HuH-7.5 (cell line): ENCODE data around the gene ISYNA1.
"Not testable (repeated sequence)": the region's sequence is repeated elsewhere in the genome, so short reads cannot be mapped to it uniquely, and the experiment has no call there.

Source experiments
- DNase-seq: peaks from one replicate; pipeline ENCODE4 v3.0.0; 2011; ENCODE audit warnings: low spot score

The ISYNA1 gene

GRCh38 chr19:18419195-18419698, 18.7 kb downstream of the ISYNA1 start, which contains the start of gene SSBP4:
TSS of gene SSBP4 (plus strand) at chr19:18419398. CDS start at chr19:18419649, 251 bp downstream.
- DNase-seq = peak; percentile 98

- DNase-seq = peak; percentile 51
Measured at GRCh38 chr19:18418483-18419194, 19.3 kb downstream of the ISYNA1 start.

- DNase-seq = no peak
Measured at GRCh38 chr19:18418029-18418482, 19.9 kb downstream of the ISYNA1 start.

GRCh38 chr19:18417250-18418028, 20.5 kb downstream of the ISYNA1 start:
- DNase-seq = peak; percentile 95

- peak; percentile 91 for DNase-seq
Measured at GRCh38 chr19:18416778-18417249, 21.1 kb downstream of the ISYNA1 start.

- DNase-seq = no peak
Measured at GRCh38 chr19:18415178-18415867, 22.6 kb downstream of the ISYNA1 start.

- no peak for DNase-seq
Measured at GRCh38 chr19:18414504-18415177, 23.3 kb downstream of the ISYNA1 start.

GRCh38 chr19:18412610-18413239, 25.2 kb downstream of the ISYNA1 start:
- no peak for DNase-seq

GRCh38 chr19:18408053-18408476, 29.9 kb downstream of the ISYNA1 start:
- no peak for DNase-seq

- no peak for DNase-seq
Measured at GRCh38 chr19:18406749-18407148, 31.2 kb downstream of the ISYNA1 start.

GRCh38 chr19:18405754-18406153, 32.2 kb downstream of the ISYNA1 start:
- not testable (repeated sequence) for DNase-seq

- not testable (repeated sequence) for DNase-seq
Measured at GRCh38 chr19:18402455-18403248, 35.3 kb downstream of the ISYNA1 start.

GRCh38 chr19:18401580-18402112, 36.3 kb downstream of the ISYNA1 start:
- no peak for DNase-seq

GRCh38 chr19:18399008-18399407, 38.9 kb downstream of the ISYNA1 start:
- no peak for DNase-seq

GRCh38 chr19:18397242-18398202, 40.4 kb downstream of the ISYNA1 start, which contains the start of gene LRRC25:
TSS of gene LRRC25 (minus strand) at chr19:18397622. CDS start at chr19:18396963, 659 bp downstream.
- DNase-seq = no peak

GRCh38 chr19:18396471-18397241, 41.3 kb downstream of the ISYNA1 start:
- no peak for DNase-seq

GRCh38 chr19:18393836-18394235, 44.1 kb downstream of the ISYNA1 start:
- DNase-seq = no peak

GRCh38 chr19:18392926-18393325, 45.0 kb downstream of the ISYNA1 start:
- no peak for DNase-seq
